GM21390 (cell line): ENCODE measurements around the gene TIPARP.
"Not testable (repeated sequence)": the region's sequence is repeated elsewhere in the genome, so short reads cannot be mapped to it uniquely, and the experiment has no call there.

Source experiments
- ATAC-seq: cut with Tn5 transposase; IDR thresholded peaks from one replicate; pipeline ENCODE4 v1.9.1; 2021; ENCODE audit not compliant: unreplicated experiment

Gene TIPARP

GRCh38 chr3:156737049-156737448 lies 62.7 kb downstream of the TIPARP start:
- ATAC-seq = not testable (repeated sequence)

GRCh38 chr3:156738251-156738650 lies 63.9 kb downstream of the TIPARP start:
- no peak for ATAC-seq

DNA sequence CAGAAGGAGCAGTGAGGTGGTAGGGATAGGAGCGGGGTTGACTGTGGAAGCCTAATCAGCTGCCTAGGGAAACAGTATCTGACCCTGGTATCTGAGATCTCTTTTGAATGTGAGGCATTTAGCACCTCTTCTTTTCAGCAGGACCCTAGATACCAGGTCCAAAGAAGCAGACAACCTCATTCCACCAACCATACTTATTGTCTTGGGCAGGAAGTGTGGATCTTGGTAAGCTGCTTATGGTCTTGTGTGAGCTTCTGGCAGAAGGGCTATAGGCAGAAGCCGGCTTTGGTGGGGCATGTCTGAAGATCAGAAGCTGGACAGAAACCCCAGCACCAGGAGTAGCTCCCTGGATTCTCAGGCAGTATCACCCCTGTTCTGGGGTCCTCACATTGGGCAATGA lies 65.6 kb downstream of the TIPARP start:
- ATAC-seq = no peak

DNA sequence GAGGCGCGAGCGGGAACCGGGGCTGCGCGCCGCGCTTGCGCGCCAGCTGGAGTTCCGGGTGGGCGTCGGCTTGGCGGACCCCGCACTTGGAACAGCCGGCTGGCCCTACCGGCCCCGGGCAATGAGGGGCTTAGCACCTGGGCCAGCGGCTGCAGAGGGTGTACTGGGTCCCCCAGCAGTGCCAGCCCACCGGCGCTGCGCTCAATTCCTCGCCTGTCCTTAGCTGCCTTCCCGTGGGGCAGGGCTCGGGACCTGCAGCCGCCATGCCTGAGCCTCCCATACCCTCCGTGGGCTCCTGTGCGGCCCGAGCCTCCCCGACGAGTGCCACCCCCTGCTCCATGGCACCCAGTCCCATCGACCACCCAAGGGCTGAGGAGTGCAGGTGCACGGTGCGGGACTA lies 66.2 kb downstream of the TIPARP start:
- not testable (repeated sequence) for ATAC-seq

DNA sequence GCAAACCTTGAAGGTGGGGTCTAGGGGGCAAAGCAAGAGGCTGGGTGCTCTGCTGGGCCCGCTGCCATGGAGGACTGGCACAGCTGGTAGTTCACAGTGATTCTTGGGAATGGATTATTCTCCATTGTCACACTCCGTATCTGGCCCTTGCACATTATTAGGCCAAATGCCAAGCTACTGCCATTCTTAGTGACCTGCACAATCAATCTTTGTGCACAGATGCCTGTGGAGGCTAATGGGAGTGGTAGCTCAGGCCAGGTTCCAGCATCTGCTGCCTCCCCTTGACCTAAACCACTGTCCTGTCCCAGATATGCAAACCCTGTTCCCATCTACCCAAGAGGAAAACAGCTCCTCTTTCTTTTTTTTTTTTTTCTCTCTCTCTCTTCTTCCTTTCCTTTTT lies 67.5 kb downstream of the TIPARP start:
- ATAC-seq = no peak

GRCh38 chr3:156742401-156742800 lies 68.0 kb downstream of the TIPARP start:
- ATAC-seq = no peak

DNA sequence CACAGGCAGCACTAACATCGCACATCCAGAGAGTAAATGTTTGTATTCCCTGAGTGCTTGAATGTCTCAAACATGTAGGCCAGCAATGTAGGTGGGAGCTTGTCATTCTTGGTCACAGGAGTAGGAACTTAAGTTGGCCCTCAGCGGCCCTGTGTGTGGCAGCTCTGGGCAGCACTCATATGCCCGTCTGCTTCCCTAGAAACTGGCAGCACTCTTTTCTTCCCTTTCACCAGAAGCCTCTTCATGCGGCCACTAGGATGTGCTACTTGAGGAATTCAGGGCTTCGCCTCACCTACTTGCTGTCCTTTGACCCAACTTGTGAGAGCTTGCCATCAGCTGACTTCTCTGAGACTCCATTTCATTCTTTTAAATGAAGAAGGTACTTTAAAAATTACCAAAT lies 69.5 kb downstream of the TIPARP start:
- ATAC-seq = no peak

DNA sequence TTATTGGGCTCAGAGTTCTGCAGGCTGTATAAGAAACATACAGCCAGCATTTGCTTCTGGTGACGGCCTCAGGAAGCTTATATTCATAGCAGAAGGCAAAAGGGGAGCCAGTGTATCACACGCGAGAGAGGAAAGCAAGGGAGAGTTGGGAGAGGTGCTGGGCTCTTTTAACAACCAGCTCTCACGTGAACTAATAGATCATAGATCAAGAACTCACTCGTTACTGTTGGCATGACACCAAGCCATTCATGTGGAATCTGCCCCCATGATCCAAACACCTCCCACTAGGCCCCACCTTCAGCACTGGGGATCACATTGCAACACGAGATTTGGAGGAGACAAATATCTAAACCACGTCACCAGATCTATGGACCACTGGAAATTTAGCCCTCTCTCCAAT lies 70.2 kb downstream of the TIPARP start:
- ATAC-seq = no peak

- ATAC-seq = no peak
Measured at GRCh38 chr3:156745766-156746165, 71.4 kb downstream of the TIPARP start.

DNA sequence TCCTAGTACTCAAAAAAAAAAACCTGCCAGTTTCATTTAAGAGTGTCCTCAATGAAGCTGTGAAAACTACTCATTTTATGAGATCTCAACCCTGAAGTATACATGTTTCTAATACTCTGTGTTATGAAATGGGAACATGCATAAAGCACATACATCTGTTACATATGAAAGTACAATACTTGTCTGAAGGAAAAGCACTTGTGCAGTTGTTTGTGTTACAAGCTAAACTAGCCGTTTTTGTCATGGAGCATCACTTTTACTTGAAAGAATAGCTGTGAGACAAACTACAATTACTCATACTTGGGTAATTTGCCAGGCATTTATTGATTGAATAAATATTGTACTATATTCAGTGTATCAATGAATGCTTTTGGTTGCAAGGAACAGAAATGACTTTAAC lies 72.7 kb downstream of the TIPARP start:
- no peak for ATAC-seq

DNA sequence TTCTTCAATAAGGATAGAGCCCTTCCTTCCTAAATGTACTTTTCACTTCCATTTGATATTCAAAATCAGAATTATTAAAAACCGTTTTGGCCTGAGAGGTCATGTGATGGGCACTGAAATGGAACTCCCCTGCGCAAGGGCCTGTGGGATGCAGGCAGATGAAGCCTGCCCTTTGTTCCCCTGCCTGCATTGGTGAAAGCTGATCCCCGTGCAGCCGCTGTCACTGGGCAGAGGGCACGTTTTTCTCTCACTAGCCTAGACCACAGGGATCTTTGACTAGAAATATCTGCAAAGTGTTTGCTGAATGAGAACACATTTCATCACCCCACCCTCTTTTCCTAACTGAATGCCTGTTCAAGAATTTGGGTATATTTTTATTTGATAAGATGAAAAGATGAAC lies 74.9 kb downstream of the TIPARP start:
- no peak for ATAC-seq

DNA sequence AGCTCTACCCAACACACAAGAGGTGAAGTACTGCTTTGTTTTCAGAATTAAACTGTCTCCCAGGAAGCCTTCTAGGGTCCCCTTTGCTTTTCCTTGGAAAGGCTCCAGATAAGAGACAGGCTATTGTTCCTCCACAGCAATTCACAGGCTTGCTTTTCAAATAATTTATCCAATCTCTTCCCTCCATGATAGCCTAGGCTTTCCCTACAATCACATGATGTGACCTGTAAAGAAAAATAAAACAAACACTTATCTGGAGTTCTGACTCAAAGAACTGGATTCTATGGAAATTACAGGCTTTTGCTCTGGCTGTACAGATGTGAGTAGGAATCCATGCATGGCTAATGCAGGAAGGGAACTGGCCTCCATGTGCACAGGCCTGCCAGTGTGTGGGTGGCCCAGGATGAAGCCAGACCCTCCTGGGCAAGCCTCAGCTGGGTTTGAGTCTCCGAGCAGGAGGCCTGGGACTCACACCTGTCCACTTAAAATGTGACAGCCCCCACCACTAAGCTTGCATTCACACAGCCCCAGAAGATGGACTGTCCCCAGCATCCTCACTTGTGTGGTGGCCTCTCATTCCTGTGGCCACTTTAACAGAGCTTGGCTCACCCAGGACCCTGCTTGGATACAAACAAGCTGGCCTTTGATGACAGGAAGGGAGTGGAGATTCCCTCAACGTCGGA lies 75.9 kb downstream of the TIPARP start:
- no peak for ATAC-seq

DNA sequence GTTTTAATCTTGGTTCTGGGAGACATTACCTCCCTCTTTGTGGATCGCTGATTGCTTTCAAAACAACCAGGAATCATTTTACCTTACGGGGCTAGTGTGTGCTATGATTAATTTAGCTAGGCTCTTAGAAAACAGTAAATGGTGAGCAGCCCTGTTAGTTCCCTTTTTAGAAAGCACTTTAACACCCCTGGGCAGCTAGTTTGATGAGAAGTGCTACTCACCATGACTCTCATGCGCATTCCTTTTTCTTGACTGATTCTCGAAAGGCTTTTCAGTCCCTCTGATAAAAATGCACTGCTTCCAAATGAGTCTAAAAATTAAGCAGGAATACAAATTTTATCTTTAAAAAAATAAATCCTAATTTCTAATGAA lies 76.5 kb downstream of the TIPARP start:
- no peak for ATAC-seq

- ATAC-seq = no peak
Measured at GRCh38 chr3:156751461-156752025, 77.2 kb downstream of the TIPARP start.
